Measurements from ENCODE around the gene IGSF3.
"Not testable (repeated sequence)": the region's sequence is repeated elsewhere in the genome, so short reads cannot be mapped to it uniquely, and the experiment has no call there.

GRCh38 chr1:116627357-116627756 is 40.2 kb downstream of the IGSF3 start:
- not testable (repeated sequence) for TF ChIP-seq CTCF (IDR thresholded peaks at IDR 0.05; ENCODE audit: poor library complexity); EZH2 (IDR thresholded peaks at IDR 0.05; ENCODE audit: borderline replicate concordance); EZH2phosphoT487 (IDR thresholded peaks at IDR 0.05; ENCODE audit: low read depth, severe bottlenecking, unreplicated experiment)
